Neural crest cell (in vitro differentiated cells): ENCODE data around the gene NCR2. TPM values are rescaled to one million over a fixed set of nuclear protein-coding genes. Genes with fewer than 3 reads are reported as not detected.

ENCODE experiments used
- DNase-seq: peaks from one replicate; pipeline ENCODE4 v3.0.0; 2021; ENCODE audit warnings: low read depth, mixed read lengths, low spot score
- H3K27ac Mint-ChIP-seq: one replicate; pipeline ENCODE4 v1.8.0; 2021; ENCODE audit warnings: mild to moderate bottlenecking, mixed read lengths; ENCODE audit not compliant: unreplicated experiment
- H3K27me3 Mint-ChIP-seq: 2 replicates; pipeline ENCODE4 v1.8.0; 2021; ENCODE audit warnings: low read depth, mild to moderate bottlenecking, mixed read lengths
- H3K36me3 Mint-ChIP-seq: 2 replicates; pipeline ENCODE4 v1.8.0; 2021; ENCODE audit warnings: low read depth, mild to moderate bottlenecking, mixed read lengths
- H3K4me1 Mint-ChIP-seq: 2 replicates; pipeline ENCODE4 v1.8.0; 2021; ENCODE audit warnings: mixed read lengths
- H3K4me3 Mint-ChIP-seq: one replicate; pipeline ENCODE4 v1.8.0; 2021; ENCODE audit warnings: mild to moderate bottlenecking, mixed read lengths
- H3K9me3 Mint-ChIP-seq: 2 replicates; pipeline ENCODE4 v1.8.0; 2021; ENCODE audit warnings: mixed read lengths
- total RNA-seq: library from RNA; stranded (reverse); gene quantifications from 2 replicates; pipeline ENCODE4 v1.2.1, GENCODE V29; 2021
- TF ChIP-seq, protein P1 (sequence below): fragments of 200-600 bp; sonication (generic); conservative IDR thresholded peaks from 2 replicates; pipeline ENCODE4 v1.5.0; 2021; ENCODE audit warnings: antibody characterized with exemption, mild to moderate bottlenecking

NCR2 gene
- total RNA-seq, 1 donor from 2014 or later: not detected

DNA sequence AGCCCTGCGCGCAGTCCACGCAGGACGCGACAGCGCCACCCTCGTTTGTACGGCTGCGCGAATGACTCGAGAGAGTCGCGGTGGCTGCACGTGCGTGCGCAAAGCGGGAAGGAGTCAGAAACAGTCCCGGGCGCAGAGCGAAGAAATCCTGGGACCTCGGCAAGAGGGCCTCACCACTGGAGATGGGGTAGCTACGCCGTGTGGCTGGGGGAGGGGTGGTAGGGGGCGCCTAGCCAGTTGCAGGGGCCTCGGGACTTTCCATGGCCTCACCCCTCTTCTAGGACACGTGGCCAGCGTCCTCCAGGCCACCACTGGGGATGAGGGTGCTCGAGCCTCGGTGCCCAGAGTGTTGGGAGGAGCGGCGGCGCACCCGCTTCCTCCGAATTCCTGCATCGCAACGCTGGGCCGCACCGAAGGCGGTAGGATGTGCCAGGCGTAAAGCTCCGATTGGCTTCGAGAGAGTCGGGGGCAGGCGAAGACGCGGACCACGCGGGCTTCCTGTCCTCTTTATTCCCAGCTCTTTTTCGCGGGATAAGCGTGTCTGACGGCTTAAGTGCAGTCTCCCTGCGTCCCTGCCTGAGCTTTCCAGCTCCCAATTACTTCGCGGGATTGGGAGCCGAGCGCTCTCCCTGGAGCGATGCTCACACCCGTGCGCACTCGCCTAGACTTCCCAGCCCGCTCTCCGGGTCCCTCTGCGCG is 38.7 kb downstream of the NCR2 start:
- Mint-ChIP-seq H3K27me3 (peaks cover 97% of the 10 kb centered on the region), H3K4me1 (peaks cover 36% of the 10 kb centered on the region)
- no peak for DNase-seq

DNA sequence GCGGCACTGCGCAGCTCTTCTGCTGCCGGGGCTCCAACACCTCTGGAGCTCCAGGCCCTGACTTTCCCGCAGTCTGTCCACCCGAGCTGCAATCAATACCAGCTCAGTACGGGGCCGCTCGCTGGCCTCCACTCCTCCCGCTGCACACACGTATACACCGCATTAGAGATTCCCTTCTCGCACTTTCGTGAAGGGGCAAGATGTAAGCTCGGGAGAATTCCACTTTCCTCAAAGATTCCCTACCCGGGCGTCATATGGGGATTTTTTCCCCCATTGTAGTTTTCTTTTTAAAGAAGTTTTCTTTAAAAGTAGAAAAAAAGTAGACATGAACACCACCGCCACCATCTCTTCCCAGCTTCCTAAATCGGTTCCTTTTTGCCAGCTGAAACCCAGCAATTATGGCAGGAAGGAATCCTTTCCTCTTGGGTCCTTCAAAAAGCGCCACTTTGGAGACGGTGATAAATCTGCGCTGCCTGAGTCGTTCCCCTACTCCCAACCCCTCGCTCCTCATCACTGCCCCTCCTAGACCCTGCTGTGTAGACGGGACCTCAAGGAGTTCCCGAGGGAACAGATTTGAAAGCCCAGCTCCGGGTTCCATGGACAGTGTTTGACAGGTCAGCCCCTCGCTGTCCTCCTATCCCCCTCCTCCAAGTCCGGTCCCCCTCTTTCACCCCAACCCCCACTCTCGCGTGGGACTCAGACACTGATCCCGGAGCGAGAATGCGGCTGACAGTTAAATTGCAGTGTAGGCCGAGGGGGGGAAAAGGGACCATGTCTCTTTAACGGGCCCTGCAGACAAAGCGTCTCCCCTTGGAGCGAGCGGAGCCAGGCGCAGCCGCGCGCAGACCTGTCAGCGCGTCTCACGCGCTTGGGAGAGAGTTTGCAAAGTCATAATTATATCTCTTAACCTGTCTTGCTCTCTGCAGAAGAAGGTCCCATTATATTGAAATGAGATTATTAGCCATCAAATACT is 39.5 kb downstream of the NCR2 start:
- Mint-ChIP-seq H3K27me3 (peaks cover 98% of the 10 kb centered on the region), H3K9me3 (no peaks in the 10 kb centered on the region), H3K36me3 (no peaks in the 10 kb centered on the region), H3K4me1 (peaks cover 34% of the 10 kb centered on the region), H3K27ac (no peak overlapping the region), H3K4me3 (peak overlapping the region; percentile 36)
- TF ChIP-seq, protein P1, sequence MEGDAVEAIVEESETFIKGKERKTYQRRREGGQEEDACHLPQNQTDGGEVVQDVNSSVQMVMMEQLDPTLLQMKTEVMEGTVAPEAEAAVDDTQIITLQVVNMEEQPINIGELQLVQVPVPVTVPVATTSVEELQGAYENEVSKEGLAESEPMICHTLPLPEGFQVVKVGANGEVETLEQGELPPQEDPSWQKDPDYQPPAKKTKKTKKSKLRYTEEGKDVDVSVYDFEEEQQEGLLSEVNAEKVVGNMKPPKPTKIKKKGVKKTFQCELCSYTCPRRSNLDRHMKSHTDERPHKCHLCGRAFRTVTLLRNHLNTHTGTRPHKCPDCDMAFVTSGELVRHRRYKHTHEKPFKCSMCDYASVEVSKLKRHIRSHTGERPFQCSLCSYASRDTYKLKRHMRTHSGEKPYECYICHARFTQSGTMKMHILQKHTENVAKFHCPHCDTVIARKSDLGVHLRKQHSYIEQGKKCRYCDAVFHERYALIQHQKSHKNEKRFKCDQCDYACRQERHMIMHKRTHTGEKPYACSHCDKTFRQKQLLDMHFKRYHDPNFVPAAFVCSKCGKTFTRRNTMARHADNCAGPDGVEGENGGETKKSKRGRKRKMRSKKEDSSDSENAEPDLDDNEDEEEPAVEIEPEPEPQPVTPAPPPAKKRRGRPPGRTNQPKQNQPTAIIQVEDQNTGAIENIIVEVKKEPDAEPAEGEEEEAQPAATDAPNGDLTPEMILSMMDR: no peak
- no peak for DNase-seq

More for the DNA sequence above, 38.7 kb downstream of the NCR2 start:
- no peaks in the 10 kb centered on the region for H3K36me3 Mint-ChIP-seq
- H3K27ac Mint-ChIP-seq: no peak overlapping the region
- H3K4me3 Mint-ChIP-seq: peak overlapping the region; percentile 36
- TF ChIP-seq, protein P1: no peak
- no peaks in the 10 kb centered on the region for H3K9me3 Mint-ChIP-seq

DNA sequence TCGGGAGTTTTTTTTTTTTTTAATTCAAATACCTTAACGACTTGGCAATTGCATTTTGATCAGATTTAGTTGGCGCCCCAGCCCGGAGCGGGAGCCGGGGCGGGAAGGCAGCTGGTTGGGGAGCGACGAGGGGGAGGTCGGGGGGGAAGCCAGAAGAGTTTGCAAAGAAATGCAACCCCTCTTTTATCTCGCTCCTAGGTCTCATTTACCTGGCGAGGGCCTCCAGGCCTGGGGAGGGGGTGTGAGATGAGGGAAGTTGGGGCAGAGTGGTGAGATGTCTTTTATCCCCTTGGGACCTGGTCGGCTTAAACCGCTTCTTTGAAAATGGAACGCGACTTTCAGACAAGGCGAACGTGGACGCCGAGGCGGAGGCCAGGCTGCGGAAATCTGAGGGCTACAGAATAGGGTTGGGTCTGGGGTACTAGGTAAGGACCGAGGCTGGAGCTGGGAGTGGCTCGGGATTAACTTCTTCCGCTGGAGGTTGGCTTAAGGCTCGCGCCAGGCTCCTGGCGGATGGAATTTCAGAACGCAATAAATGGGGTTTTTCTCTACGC is 40.3 kb downstream of the NCR2 start:
- no peak for DNase-seq
- H3K4me1 Mint-ChIP-seq: peaks cover 31% of the 10 kb centered on the region
- TF ChIP-seq, protein P1: no peak
- H3K4me3 Mint-ChIP-seq: peak overlapping the region; percentile 7
- H3K9me3 Mint-ChIP-seq: no peaks in the 10 kb centered on the region
- no peak overlapping the region for H3K27ac Mint-ChIP-seq
- peaks cover 97% of the 10 kb centered on the region for H3K27me3 Mint-ChIP-seq
- no peaks in the 10 kb centered on the region for H3K36me3 Mint-ChIP-seq

DNA sequence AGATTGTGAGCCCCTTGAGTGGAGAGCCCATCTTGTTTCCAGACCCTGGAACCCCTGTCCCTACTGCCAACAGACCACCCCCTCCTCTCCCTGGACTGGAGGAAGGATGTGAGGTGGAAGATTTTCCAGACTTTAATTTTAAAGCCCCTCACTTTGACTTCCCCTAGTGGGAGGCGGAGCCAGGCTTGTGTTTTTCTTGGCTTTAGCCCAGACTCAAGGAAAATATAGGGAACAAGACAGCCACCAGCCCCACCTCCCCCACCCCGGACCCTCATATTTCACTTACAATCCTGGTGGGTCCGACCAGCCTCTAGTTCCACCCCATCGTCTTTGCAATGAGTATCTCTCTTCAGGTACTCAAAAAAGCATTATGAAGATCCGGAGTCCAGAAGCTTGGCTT is 40.8 kb downstream of the NCR2 start:
- Mint-ChIP-seq H3K4me3 (no peak overlapping the region), H3K9me3 (no peaks in the 10 kb centered on the region), H3K27me3 (peaks cover 97% of the 10 kb centered on the region), H3K4me1 (peaks cover 28% of the 10 kb centered on the region), H3K36me3 (no peaks in the 10 kb centered on the region), H3K27ac (no peak overlapping the region)
- TF ChIP-seq, protein P1: no peak
- DNase-seq: no peak

DNA sequence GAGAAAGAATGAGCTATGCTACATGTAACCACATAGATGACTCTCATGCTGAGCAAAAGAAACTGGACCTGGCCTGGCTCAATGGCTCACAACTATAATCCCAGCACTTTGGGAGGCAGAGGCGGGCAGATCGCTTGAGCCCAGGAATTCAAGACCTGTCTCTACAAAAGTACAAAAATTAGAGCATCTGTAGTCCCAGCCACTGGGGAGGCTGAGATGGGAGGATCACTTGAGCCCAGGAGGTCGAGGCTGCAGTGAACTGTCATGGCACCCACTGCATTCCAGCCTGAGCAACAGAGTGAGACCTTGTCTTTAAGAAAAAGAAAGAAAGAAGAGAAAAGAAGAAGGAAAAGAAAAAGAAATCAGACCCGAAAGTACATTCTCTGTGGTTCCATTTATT is 41.7 kb downstream of the NCR2 start:
- Mint-ChIP-seq H3K4me3 (peak overlapping the region; percentile 13), H3K4me1 (peaks cover 19% of the 10 kb centered on the region), H3K9me3 (no peaks in the 10 kb centered on the region), H3K27ac (no peak overlapping the region), H3K36me3 (no peaks in the 10 kb centered on the region), H3K27me3 (peaks cover 97% of the 10 kb centered on the region)
- no peak for DNase-seq
- TF ChIP-seq, protein P1: no peak
